Activated naive CD4-positive, alpha-beta T cell treated with anti-CD3 and anti-CD28 coated beads for 36 hours (primary cell): Measurements from ENCODE around the gene HSPA14. TPM values are rescaled to one million over a fixed set of nuclear protein-coding genes. Genes with fewer than 3 reads are reported as not detected.
"Not testable (repeated sequence)": the region's sequence is repeated elsewhere in the genome, so short reads cannot be mapped to it uniquely, and the experiment has no call there.

ENCODE experiments used
- CTCF ChIA-PET: fragments of 350-600 bp; sonication (Branson Sonifier 250); formaldehyde crosslinking; loops from one replicate; lab custom pipeline; 2021; ENCODE audit warnings: antibody characterized with exemption; lab: Charles Lee
- DNase-seq: peaks from one replicate; pipeline ENCODE4 v3.0.0-alpha.2; 2020
- H3K27ac Mint-ChIP-seq: one replicate; pipeline ENCODE4 v1.8.0; 2021; ENCODE audit warnings: mild to moderate bottlenecking, mixed read lengths
- H3K27me3 Mint-ChIP-seq: one replicate; pipeline ENCODE4 v1.8.0; 2021; ENCODE audit warnings: low read depth, mixed read lengths
- H3K36me3 Mint-ChIP-seq: one replicate; pipeline ENCODE4 v1.8.0; 2021; ENCODE audit warnings: low read depth, mixed read lengths
- H3K4me1 Mint-ChIP-seq: one replicate; pipeline ENCODE4 v1.8.0; 2021; ENCODE audit warnings: low read depth, mixed read lengths
- H3K4me3 Mint-ChIP-seq: one replicate; pipeline ENCODE4 v1.8.0; 2021; ENCODE audit warnings: mild to moderate bottlenecking, moderate library complexity, mixed read lengths
- H3K9me3 Mint-ChIP-seq: one replicate; pipeline ENCODE4 v1.8.0; 2021; ENCODE audit warnings: mixed read lengths
- intact Hi-C: fragments of 100-400 bp; cut with micrococcal nuclease; formaldehyde crosslinking; loops from one replicate; pipeline ENCODE4 v1.15.1; 2023
- total RNA-seq, 2 experiments: library from RNA; stranded (reverse); gene quantifications; one replicate each; pipeline ENCODE4 v1.2.3, GENCODE V29; 2021

Gene HSPA14
- total RNA-seq, 2 experiments from 2014 or later, result 28.1 to 29.9 TPM

GRCh38 chr10:14905890-14906289 lies 67.8 kb downstream of the HSPA14 start:
- H3K4me3 Mint-ChIP-seq, result no peak overlapping the region
- intact Hi-C loops, result no loop called here
- peaks cover 12% of the 10 kb centered on the region for H3K9me3 Mint-ChIP-seq
- no peaks in the 10 kb centered on the region for H3K27me3 Mint-ChIP-seq
- no peak for DNase-seq
- no peak overlapping the region for H3K27ac Mint-ChIP-seq
- H3K36me3 Mint-ChIP-seq, result peaks cover 57% of the 10 kb centered on the region
- CTCF ChIA-PET, result interaction anchor here (0.7 to 1.5 kb wide), 5 partner anchors 14 to 430 kb away, joined by 3 to 8 read pairs (median 3); partner anchors contain the start of gene SUV39H2
- peaks cover 16% of the 10 kb centered on the region for H3K4me1 Mint-ChIP-seq

GRCh38 chr10:14906765-14907164 lies 68.7 kb downstream of the HSPA14 start:
- CTCF ChIA-PET, result interaction anchor here (0.6 to 1.2 kb wide), 3 partner anchors 36 to 353 kb away, joined by 3 read pairs; no protein-coding TSS in a partner anchor
- peaks cover 66% of the 10 kb centered on the region for H3K36me3 Mint-ChIP-seq
- H3K27ac Mint-ChIP-seq, result no peak overlapping the region

DNA sequence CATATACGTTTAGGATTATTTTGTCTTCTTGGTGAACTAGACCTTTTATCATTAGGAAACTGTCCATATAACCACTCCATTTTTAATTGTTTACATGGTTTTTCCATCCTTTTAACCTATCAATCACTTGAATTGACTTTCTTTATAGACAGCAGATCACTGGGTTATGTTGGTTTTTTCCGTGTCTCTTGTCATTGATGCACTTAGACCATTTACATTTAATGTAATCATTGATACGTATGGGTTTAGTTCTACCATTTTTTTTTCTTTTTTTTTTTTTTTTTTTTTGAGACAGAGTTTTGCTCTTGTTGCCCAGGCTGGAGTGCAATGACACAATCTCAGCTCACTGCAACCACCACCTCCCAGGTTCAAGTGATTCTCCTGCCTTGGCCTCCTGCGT lies 69.5 kb downstream of the HSPA14 start:
- peaks cover 70% of the 10 kb centered on the region for H3K36me3 Mint-ChIP-seq
- not testable (repeated sequence) for H3K27ac Mint-ChIP-seq, DNase-seq, H3K4me3 Mint-ChIP-seq, H3K27me3 Mint-ChIP-seq
- intact Hi-C loops, result loop anchor here (1.0 kb wide), 1 partner anchor 12 kb away; no protein-coding TSS in a partner anchor
- H3K4me1 Mint-ChIP-seq, result peaks cover 16% of the 10 kb centered on the region
- peaks cover 12% of the 10 kb centered on the region for H3K9me3 Mint-ChIP-seq
- CTCF ChIA-PET, result interaction anchor here (1.2 kb wide), 1 partner anchor 64 kb away, joined by 3 read pairs; no protein-coding TSS in a partner anchor

More at GRCh38 chr10:14906765-14907164, 68.7 kb downstream of the HSPA14 start:
- peaks cover 12% of the 10 kb centered on the region for H3K9me3 Mint-ChIP-seq
- H3K4me1 Mint-ChIP-seq, result peaks cover 16% of the 10 kb centered on the region
- no peak for DNase-seq
- no peaks in the 10 kb centered on the region for H3K27me3 Mint-ChIP-seq
- no peak overlapping the region for H3K4me3 Mint-ChIP-seq
- intact Hi-C loops, result loop anchor here (1.0 kb wide), 1 partner anchor 13 kb away; no protein-coding TSS in a partner anchor

- CTCF ChIA-PET, result no interaction called here
These were observed 71.0 kb downstream of the HSPA14 start for GRCh38 chr10:14909101-14909500.

DNA sequence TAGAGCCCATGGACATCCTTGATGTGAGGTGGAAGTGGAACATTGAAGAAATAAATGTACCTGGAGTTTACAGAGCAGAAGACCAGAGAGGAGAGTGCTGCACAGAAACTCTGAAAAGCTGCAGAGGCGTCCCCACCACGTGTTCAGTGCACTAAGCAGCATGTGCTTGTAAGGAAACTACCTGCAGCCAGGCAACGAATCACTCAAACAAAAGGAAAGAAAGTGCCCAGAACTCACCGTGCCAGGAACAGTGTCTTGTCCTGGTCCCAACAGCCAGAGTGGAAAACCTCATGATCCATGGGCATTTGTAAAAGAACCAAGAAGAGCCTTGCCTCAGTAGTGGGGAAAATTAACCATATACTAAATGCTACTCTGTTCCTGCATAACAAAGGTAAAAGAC lies 72.8 kb downstream of the HSPA14 start:
- peaks cover 12% of the 10 kb centered on the region for H3K9me3 Mint-ChIP-seq
- intact Hi-C loops, result loop anchor here (5.0 kb wide), 1 partner anchor 41 kb away; the partner anchor contains the start of gene DCLRE1C
- H3K36me3 Mint-ChIP-seq, result peaks cover 83% of the 10 kb centered on the region
- peaks cover 15% of the 10 kb centered on the region for H3K4me1 Mint-ChIP-seq
- DNase-seq, result no peak
- CTCF ChIA-PET, result no interaction called here
- no peaks in the 10 kb centered on the region for H3K27me3 Mint-ChIP-seq
- no peak overlapping the region for H3K4me3 Mint-ChIP-seq
- H3K27ac Mint-ChIP-seq, result no peak overlapping the region

More at GRCh38 chr10:14909101-14909500, 71.0 kb downstream of the HSPA14 start:
- Mint-ChIP-seq H3K36me3 (peaks cover 84% of the 10 kb centered on the region), H3K4me1 (peaks cover 16% of the 10 kb centered on the region), H3K27ac (no peak overlapping the region), H3K27me3 (no peaks in the 10 kb centered on the region), H3K4me3 (no peak overlapping the region), H3K9me3 (peaks cover 12% of the 10 kb centered on the region)
- intact Hi-C loops, result no loop called here
- no peak for DNase-seq

DNA sequence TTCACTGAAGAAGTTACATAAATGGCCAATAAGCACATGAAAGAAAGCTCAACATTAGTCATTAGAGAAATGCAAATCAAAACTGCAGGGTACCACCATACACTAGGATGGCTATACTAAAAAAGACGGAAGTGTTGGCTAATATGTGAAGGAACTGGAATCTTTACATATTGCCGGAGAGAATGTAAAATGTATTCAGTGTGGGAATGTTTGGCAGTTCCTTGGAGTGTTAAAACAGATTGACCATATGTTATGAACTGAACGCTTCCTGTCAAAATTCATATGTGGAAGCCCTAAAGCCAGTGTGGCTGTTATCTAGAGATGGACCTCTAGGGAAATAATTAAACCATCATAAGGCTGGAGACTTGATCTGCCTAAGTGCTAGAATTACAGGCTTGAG lies 73.7 kb downstream of the HSPA14 start:
- peaks cover 16% of the 10 kb centered on the region for H3K9me3 Mint-ChIP-seq
- peaks cover 86% of the 10 kb centered on the region for H3K36me3 Mint-ChIP-seq
- H3K4me3 Mint-ChIP-seq, result no peak overlapping the region
- no peaks in the 10 kb centered on the region for H3K27me3 Mint-ChIP-seq
- peaks cover 15% of the 10 kb centered on the region for H3K4me1 Mint-ChIP-seq
- intact Hi-C loops, result loop anchor here (5.0 kb wide), 1 partner anchor 40 kb away; the partner anchor contains the start of gene DCLRE1C
- no peak overlapping the region for H3K27ac Mint-ChIP-seq
- CTCF ChIA-PET, result no interaction called here
- DNase-seq, result no peak

GRCh38 chr10:14916600-14916999 lies 78.5 kb downstream of the HSPA14 start:
- no peak for DNase-seq
- Mint-ChIP-seq H3K36me3 (peaks cover 89% of the 10 kb centered on the region), H3K9me3 (peaks cover 14% of the 10 kb centered on the region), H3K27ac (no peak overlapping the region), H3K4me1 (peaks cover 15% of the 10 kb centered on the region), H3K4me3 (no peak overlapping the region), H3K27me3 (no peaks in the 10 kb centered on the region)
- intact Hi-C loops, result no loop called here
- CTCF ChIA-PET, result no interaction called here

GRCh38 chr10:14917827-14918226 lies 79.7 kb downstream of the HSPA14 start:
- peaks cover 15% of the 10 kb centered on the region for H3K4me1 Mint-ChIP-seq
- no peak for DNase-seq
- H3K9me3 Mint-ChIP-seq, result peaks cover 14% of the 10 kb centered on the region
- intact Hi-C loops, result no loop called here
- no peak overlapping the region for H3K4me3 Mint-ChIP-seq
- no peak overlapping the region for H3K27ac Mint-ChIP-seq
- CTCF ChIA-PET, result interaction anchor here (0.6 to 1.4 kb wide), 2 partner anchors 54 to 330 kb away, joined by 3 read pairs; no protein-coding TSS in a partner anchor
- H3K36me3 Mint-ChIP-seq, result peaks cover 89% of the 10 kb centered on the region
- no peaks in the 10 kb centered on the region for H3K27me3 Mint-ChIP-seq

GRCh38 chr10:14918964-14919363 lies 80.9 kb downstream of the HSPA14 start:
- Mint-ChIP-seq H3K27me3 (no peaks in the 10 kb centered on the region), H3K27ac (no peak overlapping the region), H3K9me3 (peaks cover 14% of the 10 kb centered on the region), H3K36me3 (peaks cover 83% of the 10 kb centered on the region), H3K4me1 (peaks cover 15% of the 10 kb centered on the region), H3K4me3 (no peak overlapping the region)
- intact Hi-C loops, result loop anchor here (1.0 kb wide), 1 partner anchor 12 kb away; no protein-coding TSS in a partner anchor
- no peak for DNase-seq
- CTCF ChIA-PET, result no interaction called here

Other genes starting within 250 kb of the HSPA14 start
- 100 to 1,000 TPM; 105 to 129 TPM for gene FAM107B, start 63.4 kb upstream of the HSPA14 start, total RNA-seq
- gene CDNF, start 269 bp upstream of the HSPA14 start, total RNA-seq, result 1 to 10 TPM; 1.6 to 1.8 TPM
- 10 to 100 TPM; 19.6 to 21.3 TPM for gene MSANTD7, start within 50 bp of the HSPA14 start, total RNA-seq
- gene SUV39H2, start 40.6 kb downstream of the HSPA14 start, total RNA-seq, result 10 to 100 TPM; 35.8 to 38.2 TPM
- 10 to 100 TPM in 1 of 2 experiments, 1 to 10 TPM in 1; 9.8 to 13.9 TPM for gene DCLRE1C, start 115.8 kb downstream of the HSPA14 start, total RNA-seq
- gene MEIG1, start 121.1 kb downstream of the HSPA14 start, total RNA-seq, result under 1 TPM; 0.81 to 0.93 TPM
- under 1 TPM in 1 of 2 experiments, not detected in 1; 0.74 TPM for gene OLAH, start 205.6 kb downstream of the HSPA14 start, total RNA-seq